Pancreas (tissue), 10 donors: ENCODE results near the gene TOR1AIP1. TPM values are rescaled to one million over a fixed set of nuclear protein-coding genes. Genes with fewer than 3 reads are reported as not detected.

ENCODE experiments used
- ATAC-seq, 4 donors: fragments of 200-7000 bp; cut with Tn5 transposase; one replicate each; pipeline versions ENCODE4 v1.8.0 to v1.9.1; 2020; ENCODE audit warnings: mild to moderate bottlenecking in 4 of 4, moderate library complexity in 4 of 4
- DNase-seq, 6 donors: peaks; one replicate each; pipeline ENCODE4 v3.0.0-alpha.2; 2020
- FAIRE-seq: peaks from 2 replicates; lab custom pipeline; 2012; peaks lifted over from hg19 to GRCh38; lab: Jason Lieb, UNC
- H3K27ac ChIP-seq, 4 donors: fragments of 200-600 bp; sonication (generic); 1 replicate in 3 of 4; 2 replicates in 1 of 4; pipeline versions ENCODE4 v1.5.0 to v1.8.0; 2020
- H3K27me3 ChIP-seq, 4 donors: fragments of 200-600 bp; one replicate each; pipeline ENCODE4 v1.8.0; 2021
- H3K36me3 ChIP-seq, 3 donors: fragments of 200-600 bp; sonication (generic) in 1 of 3; one replicate each; pipeline versions ENCODE4 v1.5.0 to v1.8.0; 2020 to 2021
- H3K4me1 ChIP-seq, 3 donors: fragments of 200-600 bp; one replicate each; pipeline ENCODE4 v1.8.0; 2021
- H3K4me3 ChIP-seq, 4 donors: fragments of 200-600 bp; sonication (generic) in 2 of 4; one replicate each; pipeline versions ENCODE4 v1.5.0 to v1.8.0; 2020 to 2021
- H3K9me3 ChIP-seq, 4 donors: fragments of 200-600 bp; one replicate each; pipeline ENCODE4 v1.8.0; 2021
- WGBS, 2 donors: extraction: QIAGEN DNeasy Blood & Tissue Kit; methylation state at CpG; one replicate each; pipeline ENCODE4 v1.1.7; 2013; 5-methylcytosine and 5-hydroxymethylcytosine counted together
- intact Hi-C, 3 donors: fragments of 100-400 bp; cut with DNase I; formaldehyde crosslinking; loops; one replicate each; pipeline versions ENCODE4 v1.11.1 to v1.14.2; 2022
- polyA plus RNA-seq, 2 donors: library from polyadenylated mRNA; stranded (reverse); fragments of 200-250 nt; gene quantifications; one replicate each; pipeline ENCODE4 v1.2.3, GENCODE V29; 2013
- total RNA-seq, 6 donors: library from RNA; stranded (reverse); fragmentation: NEBNext Ultra II Directional in 4 of 6; extraction: Animal tissue kit (Norgen Biotek cat#: 25700) in 4 of 6; gene quantifications; one replicate each; pipeline versions ENCODE4 v1.2.1 to v1.2.4, GENCODE V29; 2021 to 2023
- TF ChIP-seq, protein P1 (sequence below), 4 donors: fragments of 200-600 bp; sonication (generic) in 3 of 4; IDR thresholded peaks; one replicate each; pipeline versions ENCODE4 v1.5.0 to v1.8.0; 2021; ENCODE audit warnings: antibody characterized with exemption in 4 of 4
- donor health status: healthy with polysubstance abuse.
- donor health status: DM: no; HTN: no; CAD: no; lungs with moderate emphysema.
- donor health status: DM: no; HTN: no; CAD: no.
- donor health status: control.
- donor health status: control.
- donor health status: Bipolar disorder and iron deficiency.
- donor health status: DM: yes; HTN: yes; CAD: no.
- donor health status: DM: no; HTN: no; CAD: no.
- donor health status: DM: no; HTN: no; CAD: no.
- donor health status: DM: yes; HTN: yes; CAD: no.

Gene TOR1AIP1
- total and polyA plus RNA-seq, 8 donors: 8.8 to 29.9 (median 19.0) TPM

DNA sequence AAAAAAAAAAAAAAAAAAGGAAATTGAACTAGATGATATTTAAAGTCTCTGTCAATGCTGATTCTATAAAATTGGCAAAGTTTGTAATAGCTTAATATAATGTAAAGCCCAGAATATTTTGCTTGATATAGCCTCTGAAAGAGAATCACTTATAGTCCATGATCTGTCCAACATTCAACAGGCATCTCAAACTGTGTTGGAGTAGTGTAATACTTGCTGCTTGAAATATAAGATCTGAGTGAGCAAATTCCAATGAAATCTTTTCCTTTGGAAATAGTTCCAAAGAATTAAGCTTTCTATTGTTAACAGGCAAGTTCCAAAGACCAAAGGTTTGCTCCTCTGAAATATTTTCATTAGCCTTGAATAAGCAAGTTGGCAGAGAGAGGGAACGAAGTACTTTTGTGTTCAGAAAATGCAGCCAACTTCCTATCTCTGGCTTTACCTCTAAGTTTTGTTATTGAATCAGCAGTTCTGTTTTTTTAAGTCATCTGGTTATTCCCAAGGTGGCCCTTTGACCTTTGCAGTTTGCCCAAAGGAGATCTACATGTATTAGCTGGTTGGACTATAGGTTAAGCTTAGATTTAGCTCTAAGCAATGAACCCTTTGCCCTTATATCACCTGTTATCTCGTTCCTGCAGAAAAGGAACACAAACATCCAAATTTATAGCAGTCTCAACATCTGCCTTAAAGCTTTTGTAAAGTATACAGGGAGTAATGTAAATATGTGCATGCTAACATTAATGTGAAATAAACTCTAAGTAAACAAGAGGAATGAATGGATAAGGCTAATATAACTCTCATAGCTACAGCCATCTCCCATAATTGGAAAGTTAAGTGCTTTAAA, 48.1 kb downstream of the TOR1AIP1 start:
- peak; percentile 33 to 64 (median 60) for ATAC-seq
- intact Hi-C loops: no loop called here
- no peak for FAIRE-seq
- Histone ChIP-seq H3K4me3 (no peak overlapping the region), H3K9me3 (no peaks in the 10 kb centered on the region), H3K36me3 (no peaks in the 10 kb centered on the region), H3K4me1 (peaks cover 5 to 9% (median 7%) of the 10 kb centered on the region in 3 donors), H3K27ac (peak overlapping the region in 2 of 4 donors; percentile 28 to 50), H3K27me3 (no peaks in the 10 kb centered on the region)
- TF ChIP-seq, protein P1, sequence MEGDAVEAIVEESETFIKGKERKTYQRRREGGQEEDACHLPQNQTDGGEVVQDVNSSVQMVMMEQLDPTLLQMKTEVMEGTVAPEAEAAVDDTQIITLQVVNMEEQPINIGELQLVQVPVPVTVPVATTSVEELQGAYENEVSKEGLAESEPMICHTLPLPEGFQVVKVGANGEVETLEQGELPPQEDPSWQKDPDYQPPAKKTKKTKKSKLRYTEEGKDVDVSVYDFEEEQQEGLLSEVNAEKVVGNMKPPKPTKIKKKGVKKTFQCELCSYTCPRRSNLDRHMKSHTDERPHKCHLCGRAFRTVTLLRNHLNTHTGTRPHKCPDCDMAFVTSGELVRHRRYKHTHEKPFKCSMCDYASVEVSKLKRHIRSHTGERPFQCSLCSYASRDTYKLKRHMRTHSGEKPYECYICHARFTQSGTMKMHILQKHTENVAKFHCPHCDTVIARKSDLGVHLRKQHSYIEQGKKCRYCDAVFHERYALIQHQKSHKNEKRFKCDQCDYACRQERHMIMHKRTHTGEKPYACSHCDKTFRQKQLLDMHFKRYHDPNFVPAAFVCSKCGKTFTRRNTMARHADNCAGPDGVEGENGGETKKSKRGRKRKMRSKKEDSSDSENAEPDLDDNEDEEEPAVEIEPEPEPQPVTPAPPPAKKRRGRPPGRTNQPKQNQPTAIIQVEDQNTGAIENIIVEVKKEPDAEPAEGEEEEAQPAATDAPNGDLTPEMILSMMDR (IDR thresholded peaks at IDR 0.05): no peak
- DNase-seq: peak in 1 of 6 donors; percentile 22
- WGBS, 2 donors: 24 to 31% methylated on average over 2 of the region's 2 CpGs

GRCh38 chr1:179930867-179931266, 48.8 kb downstream of the TOR1AIP1 start:
- FAIRE-seq (no peak), DNase-seq (no peak), ATAC-seq (peak; percentile 55 to 73 (median 63))
- Histone ChIP-seq H3K27me3 (no peaks in the 10 kb centered on the region), H3K4me3 (no peak overlapping the region), H3K36me3 (no peaks in the 10 kb centered on the region), H3K9me3 (no peaks in the 10 kb centered on the region), H3K27ac (peak overlapping the region in 2 of 4 donors; percentile 44 to 50), H3K4me1 (peaks cover 5 to 9% (median 7%) of the 10 kb centered on the region in 3 donors)
- 41 to 48% methylated on average over 3 of the region's 3 CpGs for WGBS, 2 donors
- TF ChIP-seq, protein P1 (IDR thresholded peaks at IDR 0.05): no peak
- intact Hi-C loops: no loop called here

GRCh38 chr1:179933219-179933618, 51.1 kb downstream of the TOR1AIP1 start:
- Histone ChIP-seq H3K9me3 (no peaks in the 10 kb centered on the region), H3K4me3 (no peak overlapping the region), H3K4me1 (peaks cover 5 to 9% (median 7%) of the 10 kb centered on the region in 3 donors), H3K27me3 (no peaks in the 10 kb centered on the region), H3K27ac (no peak overlapping the region), H3K36me3 (no peaks in the 10 kb centered on the region)
- no peak for DNase-seq
- TF ChIP-seq, protein P1 (IDR thresholded peaks at IDR 0.05): no peak
- 83 to 86% methylated on average over 2 of the region's 2 CpGs for WGBS, 2 donors
- FAIRE-seq: no peak
- no peak for ATAC-seq
- intact Hi-C loops: no loop called here

DNA sequence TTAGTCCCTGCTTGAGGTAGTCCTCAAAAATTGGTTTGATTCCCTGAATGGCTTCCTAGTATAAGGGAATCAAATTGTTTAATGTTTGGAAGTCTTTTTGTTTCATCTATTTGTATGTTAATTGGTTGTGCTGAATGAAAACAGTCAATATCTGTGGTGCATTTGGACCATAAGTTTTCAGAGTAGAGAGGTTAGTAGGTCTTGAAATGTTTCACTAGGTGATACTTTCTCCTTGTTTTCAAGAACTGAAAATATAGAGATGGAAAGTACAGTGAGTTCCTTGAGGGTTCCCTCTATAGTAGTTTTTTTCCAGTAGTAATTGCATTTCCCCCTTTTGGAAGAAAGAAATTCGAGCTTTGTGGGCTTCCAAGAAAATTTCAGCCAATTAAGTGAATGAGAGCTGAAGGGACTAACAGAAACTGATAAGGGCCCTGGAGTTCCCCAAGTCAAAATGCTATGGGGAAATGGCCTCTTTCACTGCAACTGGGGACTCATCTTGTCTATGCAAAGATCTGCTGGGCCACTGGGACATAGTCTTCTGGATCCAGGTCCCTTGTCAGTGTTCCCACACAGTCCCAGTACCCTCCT, 53.9 kb downstream of the TOR1AIP1 start:
- Histone ChIP-seq H3K4me3 (no peak overlapping the region), H3K36me3 (no peaks in the 10 kb centered on the region), H3K9me3 (no peaks in the 10 kb centered on the region), H3K27ac (no peak overlapping the region), H3K27me3 (no peaks in the 10 kb centered on the region), H3K4me1 (peaks cover 0 to 14% (median 0%) of the 10 kb centered on the region in 3 donors)
- ATAC-seq (no peak), FAIRE-seq (no peak), DNase-seq (no peak)
- intact Hi-C loops: no loop called here
- TF ChIP-seq, protein P1 (IDR thresholded peaks at IDR 0.05): no peak
- WGBS, 2 donors: 54 to 67% methylated on average over 1 of the region's 1 CpG
